Measurements from ENCODE around the gene FAHD1.

Gene FAHD1

DNA sequence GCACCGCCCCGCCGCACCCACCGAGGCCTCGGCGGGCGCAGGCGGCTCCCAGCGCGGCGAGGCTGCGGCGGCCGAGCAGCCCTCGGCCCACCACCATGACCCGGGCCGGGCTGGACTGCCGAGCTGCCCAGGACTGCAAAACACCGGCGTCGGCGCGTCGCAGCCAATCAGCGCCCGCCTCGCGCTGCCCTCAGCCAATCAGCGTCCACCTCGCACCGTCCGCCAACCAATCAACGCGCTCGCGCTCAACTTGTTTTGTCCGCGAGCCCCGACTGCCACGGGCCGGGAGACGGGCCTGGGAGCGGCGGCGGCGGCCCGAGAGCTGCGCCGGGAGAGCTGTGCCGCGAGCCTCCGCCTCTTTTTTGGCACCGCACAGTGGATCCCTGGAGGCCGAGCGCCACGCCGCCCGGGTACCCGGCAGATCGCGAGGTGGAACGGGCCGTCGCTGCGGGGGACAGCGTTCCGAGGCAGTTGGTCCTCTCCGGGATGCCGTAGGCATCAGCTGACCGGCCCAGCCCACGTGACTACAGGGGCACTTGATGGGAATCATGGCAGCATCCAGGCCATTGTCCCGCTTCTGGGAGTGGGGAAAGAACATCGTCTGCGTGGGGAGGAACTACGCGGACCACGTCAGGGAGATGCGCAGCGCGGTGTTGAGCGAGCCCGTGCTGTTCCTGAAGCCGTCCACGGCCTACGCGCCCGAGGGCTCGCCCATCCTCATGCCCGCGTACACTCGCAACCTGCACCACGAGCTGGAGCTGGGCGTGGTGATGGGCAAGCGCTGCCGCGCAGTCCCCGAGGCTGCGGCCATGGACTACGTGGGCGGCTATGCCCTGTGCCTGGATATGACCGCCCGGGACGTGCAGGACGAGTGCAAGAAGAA is at the start of gene FAHD1, which contains the start of gene HAGH:
Gene FAHD1, plus strand, starts transcription at position 516 of the 883 bp plus-strand sequence. Its CDS starts 33 bp downstream, at position 549.
Gene HAGH, minus strand, starts transcription at position 135 of the 883 bp plus-strand sequence. Its CDS starts 38 bp downstream, at position 97.
- Histone ChIP-seq H3K9me3 (ENCODE audit: control insufficient read depth, low read length) (no peaks in the 10 kb centered on the region), H3K36me3 (ENCODE audit: control insufficient read depth, insufficient read depth, low read length) (no peaks in the 10 kb centered on the region), H3K4me3 (ENCODE audit: low read length) (peak within 1 kb of the TSS; percentile 80), H3K4me1 (ENCODE audit: control insufficient read depth, insufficient read depth, low read length) (peaks cover 35% of the 10 kb centered on the region), H3K27me3 (ENCODE audit: control insufficient read depth, insufficient read depth, low read length) (no peaks in the 10 kb centered on the region), H3K9ac (ENCODE audit: low read length) (peak within 1 kb of the TSS; percentile 65)

DNA sequence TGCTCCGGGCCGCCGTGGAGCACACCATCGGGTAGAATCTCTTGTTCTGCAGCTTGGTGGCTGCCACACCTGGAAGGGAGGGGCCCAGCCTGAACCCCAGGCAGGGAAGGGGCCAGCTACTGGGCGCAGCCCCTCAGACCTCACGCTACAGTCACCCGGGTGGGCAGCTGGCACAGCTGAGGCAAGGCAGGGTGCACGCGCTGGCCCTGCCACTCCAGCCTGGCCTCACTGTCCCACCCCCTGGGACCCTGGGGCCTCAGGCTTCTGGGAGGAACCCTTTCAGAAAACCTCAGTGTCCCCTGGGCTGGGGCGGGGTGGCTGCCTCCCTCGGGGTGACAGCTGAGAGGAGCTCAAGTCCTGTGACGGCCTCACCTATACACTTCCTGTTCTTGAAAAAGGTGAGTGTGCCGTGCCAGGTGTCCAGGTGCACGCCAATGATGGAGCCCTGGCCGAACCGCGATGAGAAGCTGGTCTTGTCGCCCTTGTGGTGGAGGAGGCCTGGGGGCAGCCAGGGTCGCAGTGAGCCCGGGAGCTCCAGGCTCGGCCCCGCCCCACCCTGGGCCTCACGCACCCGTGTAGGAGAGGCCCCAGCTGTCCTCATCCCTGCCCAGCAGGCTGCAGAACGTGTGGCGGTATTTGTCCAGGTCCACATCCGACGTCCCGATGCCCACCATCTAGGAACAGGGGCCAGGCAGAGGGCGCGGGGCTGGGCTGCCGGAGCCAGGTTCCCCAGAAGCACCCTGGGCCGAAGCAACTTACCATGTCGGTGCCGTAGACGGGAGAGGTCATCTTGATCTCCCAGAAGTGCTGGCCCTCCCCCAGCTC is 49.4 kb upstream of the FAHD1 start:
- Histone ChIP-seq H3K27me3 (ENCODE audit: control insufficient read depth, insufficient read depth, low read length) (no peaks in the 10 kb centered on the region), H3K4me1 (ENCODE audit: control insufficient read depth, insufficient read depth, low read length) (peaks cover 20% of the 10 kb centered on the region), H3K4me3 (ENCODE audit: low read length) (no peak overlapping the region), H3K9me3 (ENCODE audit: control insufficient read depth, low read length) (no peaks in the 10 kb centered on the region), H3K9ac (ENCODE audit: low read length) (no peak overlapping the region), H3K36me3 (ENCODE audit: control insufficient read depth, insufficient read depth, low read length) (no peaks in the 10 kb centered on the region)

DNA sequence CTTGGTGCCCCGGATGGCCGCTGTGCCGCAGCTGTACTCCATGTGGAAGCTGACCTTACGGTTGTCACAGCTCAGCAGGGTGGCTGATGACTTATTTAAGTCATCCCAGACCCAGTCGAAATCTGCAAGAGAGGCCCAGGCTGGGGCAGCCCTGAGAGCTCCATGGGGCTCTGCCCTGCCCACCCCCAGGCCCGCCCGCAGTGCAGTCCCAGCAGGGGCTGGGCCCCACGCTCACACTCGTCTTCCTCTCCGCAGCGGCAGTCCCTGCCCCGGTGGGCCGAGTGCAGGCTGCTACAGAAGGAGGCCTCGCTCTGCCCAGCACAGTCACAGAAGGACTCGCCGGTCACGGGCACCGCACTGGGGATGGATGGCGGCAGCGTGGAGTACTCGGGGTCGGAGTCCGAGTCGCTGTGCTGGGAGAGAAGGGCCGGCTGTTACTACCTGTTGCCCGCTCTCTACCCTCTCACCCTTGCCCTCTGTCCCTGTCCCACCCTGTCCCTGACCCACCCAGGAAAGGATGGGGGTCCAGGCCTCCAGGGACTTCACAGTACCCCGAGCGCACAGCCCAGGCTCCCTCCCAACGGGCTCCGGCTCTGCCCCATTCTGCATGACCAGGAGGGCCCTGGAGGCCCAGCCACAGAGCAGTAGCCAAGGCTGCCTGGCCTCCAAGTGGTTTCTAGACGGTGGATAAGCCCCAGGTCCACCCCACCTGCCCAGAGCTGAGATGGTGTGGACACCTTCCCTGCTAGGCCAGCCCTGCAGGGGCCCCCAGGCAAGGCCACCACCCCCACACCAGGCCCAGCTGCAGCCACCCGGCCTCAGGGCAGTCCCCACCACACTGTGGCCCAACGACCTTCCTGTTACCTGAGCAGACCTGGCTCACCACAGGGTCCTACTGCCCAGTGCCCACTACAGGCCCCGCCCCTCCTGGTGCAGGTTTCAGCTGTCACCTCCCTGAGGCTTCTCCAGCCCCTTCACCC is 48.5 kb upstream of the FAHD1 start:
- Histone ChIP-seq H3K4me3 (ENCODE audit: low read length) (no peak overlapping the region), H3K36me3 (ENCODE audit: control insufficient read depth, insufficient read depth, low read length) (no peaks in the 10 kb centered on the region), H3K9ac (ENCODE audit: low read length) (no peak overlapping the region), H3K27me3 (ENCODE audit: control insufficient read depth, insufficient read depth, low read length) (no peaks in the 10 kb centered on the region), H3K4me1 (ENCODE audit: control insufficient read depth, insufficient read depth, low read length) (peaks cover 20% of the 10 kb centered on the region), H3K9me3 (ENCODE audit: control insufficient read depth, low read length) (no peaks in the 10 kb centered on the region)

DNA sequence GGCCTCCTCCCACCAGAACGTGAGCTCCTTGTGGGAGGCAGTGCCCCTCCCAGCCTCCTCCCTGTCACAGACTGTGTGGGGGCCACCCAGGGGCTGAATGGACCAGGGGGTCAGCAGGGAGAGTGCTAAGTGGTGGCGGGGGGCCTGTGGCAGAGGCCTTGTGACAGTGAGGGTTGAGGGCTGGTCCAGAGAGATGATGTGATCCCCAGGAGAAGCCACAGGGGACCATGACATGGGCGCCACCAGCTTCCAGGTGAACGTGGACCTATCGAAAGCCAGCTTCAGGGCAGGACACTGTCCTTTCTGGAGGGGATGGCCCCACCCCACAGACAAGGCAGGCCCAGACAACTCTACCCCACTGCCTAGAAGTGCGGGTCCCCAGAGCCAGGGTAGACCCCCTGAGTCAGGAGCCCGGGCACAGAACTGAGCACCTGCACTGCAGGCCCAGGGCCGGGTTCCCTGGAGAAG is 47.7 kb upstream of the FAHD1 start:
- no peaks in the 10 kb centered on the region for H3K9me3 ChIP-seq (ENCODE audit: control insufficient read depth, low read length)
- H3K4me1 ChIP-seq (ENCODE audit: control insufficient read depth, insufficient read depth, low read length), result peaks cover 14% of the 10 kb centered on the region
- no peak overlapping the region for H3K9ac ChIP-seq (ENCODE audit: low read length)
- H3K4me3 ChIP-seq (ENCODE audit: low read length), result no peak overlapping the region
- H3K27me3 ChIP-seq (ENCODE audit: control insufficient read depth, insufficient read depth, low read length), result no peaks in the 10 kb centered on the region
- H3K36me3 ChIP-seq (ENCODE audit: control insufficient read depth, insufficient read depth, low read length), result no peaks in the 10 kb centered on the region

DNA sequence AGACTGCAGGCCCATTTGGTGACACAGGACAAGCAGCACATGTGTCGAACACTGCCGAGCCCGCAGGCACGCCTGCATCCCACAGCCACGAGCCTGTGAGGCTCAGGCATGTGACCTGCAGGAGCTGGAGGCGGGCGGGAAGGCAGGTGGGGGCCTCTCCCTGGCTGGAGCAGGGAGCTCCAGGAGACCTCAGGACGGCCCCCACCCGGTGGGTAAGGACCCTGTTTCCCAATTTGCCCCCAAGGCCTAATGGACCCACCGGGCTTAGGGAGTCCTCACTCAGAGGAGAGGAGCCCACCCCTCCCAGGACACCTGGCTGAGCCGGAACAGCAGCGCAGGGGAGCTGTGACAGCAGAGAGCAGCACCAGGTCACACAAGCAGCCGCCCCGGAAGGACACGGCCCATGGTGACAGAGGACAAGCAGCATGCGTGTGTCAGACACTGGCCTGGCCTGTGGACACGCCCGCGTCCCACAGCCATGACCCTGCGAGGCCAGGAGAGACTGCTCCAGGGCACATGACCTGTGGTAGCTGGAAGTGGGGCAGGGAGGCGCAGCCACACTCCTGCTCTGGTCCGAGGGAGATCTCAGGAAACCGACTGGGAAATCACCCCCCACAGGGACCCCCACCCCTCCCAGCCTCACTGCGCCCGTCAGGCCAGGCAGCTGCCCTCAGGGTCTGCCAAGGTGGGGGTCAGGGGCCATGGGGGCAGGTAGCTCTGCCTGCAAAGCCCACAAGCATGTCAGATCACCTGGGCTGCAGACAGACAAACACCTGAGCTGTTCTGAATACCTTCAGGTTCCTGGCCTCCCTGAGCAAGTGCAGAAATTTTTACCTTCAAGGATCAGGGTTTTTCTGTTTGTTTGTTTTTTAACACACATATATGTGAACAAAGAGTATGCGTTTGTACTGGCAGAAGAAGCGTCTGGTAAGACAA is 47.0 kb upstream of the FAHD1 start:
- Histone ChIP-seq H3K9ac (ENCODE audit: low read length) (no peak overlapping the region), H3K4me3 (ENCODE audit: low read length) (no peak overlapping the region), H3K27me3 (ENCODE audit: control insufficient read depth, insufficient read depth, low read length) (no peaks in the 10 kb centered on the region), H3K36me3 (ENCODE audit: control insufficient read depth, insufficient read depth, low read length) (no peaks in the 10 kb centered on the region), H3K4me1 (ENCODE audit: control insufficient read depth, insufficient read depth, low read length) (peaks cover 9% of the 10 kb centered on the region), H3K9me3 (ENCODE audit: control insufficient read depth, low read length) (no peaks in the 10 kb centered on the region)

DNA sequence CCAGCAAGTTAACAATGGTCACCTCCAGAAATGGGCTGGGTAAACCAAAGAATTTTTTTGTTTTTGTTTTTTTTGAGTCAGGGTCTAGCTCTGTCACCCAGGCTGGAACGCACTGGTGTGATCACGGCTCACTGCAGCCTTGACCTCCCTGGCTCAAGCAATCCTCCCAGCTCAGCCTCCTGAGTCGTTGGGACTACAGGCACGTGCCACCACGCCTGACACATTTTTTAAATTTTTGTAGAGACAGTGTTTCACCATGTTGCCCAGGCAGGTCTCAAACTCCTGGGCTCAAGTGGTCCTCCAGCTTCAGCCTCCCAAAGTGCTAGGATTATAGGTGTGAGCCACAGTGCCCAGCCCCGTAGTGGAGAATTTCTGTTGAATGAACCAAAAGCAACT is 46.3 kb upstream of the FAHD1 start:
- Histone ChIP-seq H3K4me1 (ENCODE audit: control insufficient read depth, insufficient read depth, low read length) (peaks cover 9% of the 10 kb centered on the region), H3K9ac (ENCODE audit: low read length) (no peak overlapping the region), H3K9me3 (ENCODE audit: control insufficient read depth, low read length) (no peaks in the 10 kb centered on the region), H3K4me3 (ENCODE audit: low read length) (no peak overlapping the region), H3K36me3 (ENCODE audit: control insufficient read depth, insufficient read depth, low read length) (no peaks in the 10 kb centered on the region), H3K27me3 (ENCODE audit: control insufficient read depth, insufficient read depth, low read length) (no peaks in the 10 kb centered on the region)

DNA sequence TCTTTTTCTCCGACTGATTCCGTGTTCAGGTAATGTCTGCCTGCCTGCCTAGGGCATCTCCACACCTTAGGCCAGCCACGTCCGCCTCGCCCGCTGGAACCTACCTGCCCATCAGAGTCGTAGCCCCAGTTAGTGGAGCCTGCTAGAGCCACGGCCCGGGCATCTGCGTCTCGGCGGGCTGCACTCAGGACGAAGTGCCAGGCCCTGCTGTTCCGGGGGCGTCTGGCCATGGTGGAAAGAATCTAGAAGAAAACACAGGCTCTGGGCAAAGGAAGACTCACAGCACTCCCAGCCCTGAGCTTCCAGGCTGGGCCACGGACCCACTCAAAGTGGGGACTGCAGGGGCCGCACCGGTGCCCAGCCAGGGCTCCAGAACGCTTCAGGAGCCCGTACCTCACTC is 45.8 kb upstream of the FAHD1 start:
- Histone ChIP-seq H3K9me3 (ENCODE audit: control insufficient read depth, low read length) (no peaks in the 10 kb centered on the region), H3K27me3 (ENCODE audit: control insufficient read depth, insufficient read depth, low read length) (no peaks in the 10 kb centered on the region), H3K4me1 (ENCODE audit: control insufficient read depth, insufficient read depth, low read length) (peaks cover 9% of the 10 kb centered on the region), H3K36me3 (ENCODE audit: control insufficient read depth, insufficient read depth, low read length) (no peaks in the 10 kb centered on the region), H3K9ac (ENCODE audit: low read length) (peak overlapping the region; percentile 62), H3K4me3 (ENCODE audit: low read length) (peak overlapping the region; percentile 41)

DNA sequence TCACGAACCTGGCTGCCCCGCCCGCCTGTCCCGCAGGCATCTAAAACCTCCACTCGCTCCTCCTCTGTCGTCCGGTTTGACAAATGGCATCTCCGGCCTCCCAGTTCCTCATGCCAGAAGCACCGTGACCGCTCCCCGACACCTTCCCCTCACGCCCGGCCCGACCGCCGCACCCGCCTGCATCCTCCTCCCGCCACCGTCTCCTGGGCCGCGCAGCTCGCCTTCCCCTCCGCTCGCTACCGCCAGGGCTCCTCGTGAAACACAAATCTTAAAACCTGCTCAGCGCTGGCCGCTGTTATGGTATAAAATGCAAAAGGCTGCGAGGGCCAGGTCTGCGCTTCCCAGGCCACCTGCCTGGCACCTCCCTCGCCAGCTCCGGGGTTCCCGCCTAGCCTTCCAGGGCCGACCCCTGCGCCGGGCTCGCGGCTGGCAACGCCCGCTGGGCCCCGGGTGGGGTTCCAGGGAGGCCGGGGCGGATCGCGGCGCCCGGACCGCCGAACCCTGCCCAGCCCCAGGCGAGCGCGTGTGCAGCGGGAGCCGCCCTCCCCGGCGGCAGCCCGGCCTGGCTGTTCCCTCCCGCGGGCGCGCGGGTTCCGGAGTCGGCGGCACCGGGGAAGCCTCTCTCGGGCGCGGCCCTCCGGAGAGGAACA is 45.1 kb upstream of the FAHD1 start:
- no peaks in the 10 kb centered on the region for H3K36me3 ChIP-seq (ENCODE audit: control insufficient read depth, insufficient read depth, low read length)
- H3K27me3 ChIP-seq (ENCODE audit: control insufficient read depth, insufficient read depth, low read length), result no peaks in the 10 kb centered on the region
- H3K9ac ChIP-seq (ENCODE audit: low read length), result peak overlapping the region; percentile 62
- peaks cover 9% of the 10 kb centered on the region for H3K4me1 ChIP-seq (ENCODE audit: control insufficient read depth, insufficient read depth, low read length)
- no peaks in the 10 kb centered on the region for H3K9me3 ChIP-seq (ENCODE audit: control insufficient read depth, low read length)
- H3K4me3 ChIP-seq (ENCODE audit: low read length), result peak overlapping the region; percentile 41

DNA sequence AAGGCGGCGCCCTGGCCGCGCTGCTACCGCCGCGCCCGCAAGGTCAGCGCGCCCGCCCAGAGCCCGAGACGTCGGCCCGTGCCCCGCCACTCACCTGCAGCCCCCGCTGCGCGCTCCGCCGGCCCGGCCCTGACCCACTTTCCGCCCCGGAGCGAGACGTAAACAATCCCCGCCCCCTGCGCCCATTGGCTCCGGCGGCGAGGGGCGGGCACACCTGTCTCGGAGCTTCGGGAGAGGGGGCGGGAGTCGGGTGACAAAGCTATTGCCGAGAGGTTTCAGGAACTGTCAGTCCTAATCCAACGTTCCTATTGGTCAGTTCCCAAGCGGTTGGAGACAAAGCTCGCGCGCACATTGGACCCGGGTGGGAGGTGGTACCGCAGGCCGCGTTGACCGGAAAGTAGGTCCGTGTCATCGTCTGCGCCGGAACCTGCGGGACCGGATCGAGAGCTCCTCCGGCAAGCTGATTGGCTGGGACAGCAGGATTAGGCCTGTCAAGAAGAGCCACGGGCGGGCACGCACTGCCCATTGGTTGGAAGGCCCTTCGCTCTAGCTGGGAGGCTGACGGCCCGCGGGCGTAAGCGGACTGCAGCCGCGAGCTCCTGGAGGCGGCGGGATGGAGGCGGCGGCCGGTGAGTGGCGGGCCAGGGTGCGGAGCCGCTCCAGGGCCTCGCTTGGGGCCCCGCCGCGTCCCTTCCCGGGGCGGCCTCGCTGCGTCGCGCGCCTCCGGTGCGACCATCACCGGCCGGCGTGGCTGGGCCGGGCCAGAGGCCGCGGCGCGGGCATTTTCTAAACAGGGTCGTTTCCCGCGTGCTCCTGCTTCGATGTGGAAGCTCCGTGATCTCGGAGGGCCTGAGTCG is 44.4 kb upstream of the FAHD1 start, which contains the start of the genes NUBP2 and SPSB3:
Gene NUBP2, plus strand, starts transcription at position 553 of the 857 bp plus-strand sequence. Its CDS starts 61 bp downstream, at position 614.
Gene SPSB3, minus strand, starts transcription at position 164 of the 857 bp plus-strand sequence. CDS start 1,088 bp downstream, outside the sequence.
- Histone ChIP-seq H3K4me1 (ENCODE audit: control insufficient read depth, insufficient read depth, low read length) (peaks cover 9% of the 10 kb centered on the region), H3K4me3 (ENCODE audit: low read length) (peak within 1 kb of the TSS; percentile 51), H3K9me3 (ENCODE audit: control insufficient read depth, low read length) (no peaks in the 10 kb centered on the region), H3K27me3 (ENCODE audit: control insufficient read depth, insufficient read depth, low read length) (no peaks in the 10 kb centered on the region), H3K9ac (ENCODE audit: low read length) (peak within 1 kb of the TSS; percentile 73), H3K36me3 (ENCODE audit: control insufficient read depth, insufficient read depth, low read length) (no peaks in the 10 kb centered on the region)
